Stomach (tissue), 4 donors: ENCODE results near the gene RGMA.

Source experiments
- CTCF ChIP-seq, 7 experiments: fragments of 450-650 bp in 4 of 7; fragments of 200-600 bp in 3 of 7; sonication (generic) in 3 of 7; IDR thresholded peaks; one replicate each; pipeline ENCODE4 v1.5.1; 2016 to 2019; ENCODE audit warnings: antibody characterized with exemption in 7 of 7, control low read depth in 2 of 7, mild to moderate bottlenecking in 1 of 7
- POLR2AphosphoS5 ChIP-seq, 3 donors: sonication (generic); formaldehyde crosslinking; IDR thresholded peaks; one replicate each; pipeline ENCODE4 v1.6.1; 2016; ENCODE audit warnings: antibody characterized with exemption in 3 of 3

GRCh38 chr15:93027413-93027812, 61.6 kb downstream of the RGMA start:
- TF ChIP-seq CTCF (IDR thresholded peaks at IDR 0.05) (no peak), POLR2AphosphoS5 (IDR thresholded peaks at IDR 0.05) (peak in 1 of 3 donors; percentile 3)
